Lower leg skin (tissue), 4 donors: ENCODE data around the gene RARA. TPM values are rescaled to one million over a fixed set of nuclear protein-coding genes. Genes with fewer than 3 reads are reported as not detected.
A peak's percentile ranks its signal among the peaks of the same experiment; 100 is the strongest.
"Not testable (repeated sequence)": the region's sequence is repeated elsewhere in the genome, so short reads cannot be mapped to it uniquely, and the experiment has no call there.

Source experiments
- DNase-seq, 2 donors: peaks; one replicate each; pipeline ENCODE4 v3.0.0-alpha.2; 2019; ENCODE audit warnings: low spot score in 2 of 2
- H3K4me3 ChIP-seq: fragments of 200-600 bp; sonication (generic); 2 replicates; pipeline ENCODE4 v1.5.1; 2017; ENCODE audit warnings: mild to moderate bottlenecking, low read depth; ENCODE audit not compliant: poor library complexity, severe bottlenecking
- POLR2A ChIP-seq, 2 donors: fragments of 450-650 bp; IDR thresholded peaks; one replicate each; pipeline ENCODE4 v1.6.1; 2016 to 2017; ENCODE audit warnings: antibody characterized with exemption in 2 of 2, mild to moderate bottlenecking in 1 of 2, moderate library complexity in 1 of 2
- WGBS, 2 donors: methylation state at CpG; one replicate each; pipeline ENCODE4 v1.1.5; 2018; 5-methylcytosine and 5-hydroxymethylcytosine counted together
- intact Hi-C: fragments of 100-400 bp; cut with DNase I; formaldehyde crosslinking; loops from one replicate; pipeline ENCODE4 v1.15.0; 2023; ENCODE audit warnings: low total_unique reads
- total RNA-seq, 4 donors: library from RNA; depleted of rRNA; stranded (reverse); fragments of >200 nt; gene quantifications; one replicate each; pipeline ENCODE4 v1.1.0, GENCODE V29; 2016
- TF ChIP-seq, protein P1 (sequence below), 3 donors: fragments of 450-650 bp; IDR thresholded peaks; one replicate each; pipeline ENCODE4 v1.5.1; 2016; ENCODE audit warnings: antibody characterized with exemption in 3 of 3, mild to moderate bottlenecking in 3 of 3, moderate library complexity in 2 of 3

Gene RARA
- total RNA-seq, 4 donors from 2014 or later = 18.1 to 38.0 (median 25.2) TPM

DNA sequence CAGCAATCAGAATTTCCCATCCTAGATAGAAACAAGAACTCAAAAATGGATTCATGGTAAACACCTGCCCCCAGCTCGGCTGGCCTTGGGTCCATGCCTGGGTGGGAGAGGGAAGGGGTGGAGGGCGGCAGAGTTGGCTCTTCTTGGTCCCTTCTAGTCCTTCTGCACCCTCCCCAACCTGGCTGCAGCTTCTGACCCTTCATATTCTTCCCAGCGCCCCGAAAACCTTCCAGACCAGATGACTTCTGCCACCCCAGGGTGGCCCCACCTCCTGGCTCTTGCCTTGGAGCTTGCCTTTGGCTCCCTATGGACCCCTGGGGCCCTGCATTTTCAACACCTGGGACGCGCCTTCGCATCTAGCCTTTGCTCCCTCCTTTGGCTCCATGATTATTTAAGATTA is 60.9 kb downstream of the RARA start:
- no peak for TF ChIP-seq POLR2A (IDR thresholded peaks at IDR 0.05)
- TF ChIP-seq, protein P1, sequence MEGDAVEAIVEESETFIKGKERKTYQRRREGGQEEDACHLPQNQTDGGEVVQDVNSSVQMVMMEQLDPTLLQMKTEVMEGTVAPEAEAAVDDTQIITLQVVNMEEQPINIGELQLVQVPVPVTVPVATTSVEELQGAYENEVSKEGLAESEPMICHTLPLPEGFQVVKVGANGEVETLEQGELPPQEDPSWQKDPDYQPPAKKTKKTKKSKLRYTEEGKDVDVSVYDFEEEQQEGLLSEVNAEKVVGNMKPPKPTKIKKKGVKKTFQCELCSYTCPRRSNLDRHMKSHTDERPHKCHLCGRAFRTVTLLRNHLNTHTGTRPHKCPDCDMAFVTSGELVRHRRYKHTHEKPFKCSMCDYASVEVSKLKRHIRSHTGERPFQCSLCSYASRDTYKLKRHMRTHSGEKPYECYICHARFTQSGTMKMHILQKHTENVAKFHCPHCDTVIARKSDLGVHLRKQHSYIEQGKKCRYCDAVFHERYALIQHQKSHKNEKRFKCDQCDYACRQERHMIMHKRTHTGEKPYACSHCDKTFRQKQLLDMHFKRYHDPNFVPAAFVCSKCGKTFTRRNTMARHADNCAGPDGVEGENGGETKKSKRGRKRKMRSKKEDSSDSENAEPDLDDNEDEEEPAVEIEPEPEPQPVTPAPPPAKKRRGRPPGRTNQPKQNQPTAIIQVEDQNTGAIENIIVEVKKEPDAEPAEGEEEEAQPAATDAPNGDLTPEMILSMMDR (IDR thresholded peaks at IDR 0.05) = no peak
- intact Hi-C loops = loop anchor here (10.0 kb wide), 1 partner anchor 45 kb away; the partner anchor contains the start of gene TOP2A
- no peak overlapping the region for H3K4me3 ChIP-seq
- DNase-seq = peak in 1 of 2 donors; percentile 70
- WGBS, 2 donors = 92 to 94% methylated on average over 7 of the region's 7 CpGs

DNA sequence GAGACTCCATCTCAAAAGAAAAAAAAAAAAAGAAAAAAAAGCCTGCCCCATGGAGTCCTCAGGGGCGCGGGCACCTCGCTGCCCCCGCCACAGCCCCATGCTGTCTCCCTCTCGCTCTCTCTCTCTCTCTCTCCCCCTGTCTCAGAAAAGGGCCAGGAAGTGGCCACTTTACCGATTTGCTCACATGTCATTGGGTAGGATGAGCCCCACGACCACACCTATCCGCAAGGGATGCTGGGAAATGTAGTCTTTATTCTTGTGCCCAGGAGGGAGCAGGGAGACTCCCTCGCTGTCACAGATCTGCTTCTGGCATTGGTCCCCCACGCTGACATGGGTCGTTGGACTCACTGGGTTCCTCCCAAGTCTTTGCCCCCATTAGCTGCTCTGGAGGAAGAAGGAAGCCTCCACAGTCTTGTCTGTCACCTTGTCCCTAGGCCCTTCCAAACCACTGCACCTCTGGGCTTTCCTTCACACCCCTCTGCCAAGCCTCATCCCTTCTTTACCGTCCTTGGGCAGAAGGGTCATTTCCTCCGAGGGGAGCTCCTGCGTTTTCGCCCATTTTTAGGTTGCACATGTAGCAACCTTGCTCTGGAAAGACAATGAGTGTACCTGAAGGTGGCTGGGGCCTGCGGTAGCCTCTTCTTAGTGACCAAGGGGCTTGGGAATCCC is 62.4 kb downstream of the RARA start:
- no peak overlapping the region for H3K4me3 ChIP-seq
- WGBS, 2 donors = 77 to 82% methylated on average over 16 of the region's 16 CpGs
- TF ChIP-seq, protein P1 (IDR thresholded peaks at IDR 0.05) = no peak
- TF ChIP-seq POLR2A (IDR thresholded peaks at IDR 0.05) = no peak
- peak in 1 of 2 donors; percentile 18 for DNase-seq
- intact Hi-C loops = no loop called here

DNA sequence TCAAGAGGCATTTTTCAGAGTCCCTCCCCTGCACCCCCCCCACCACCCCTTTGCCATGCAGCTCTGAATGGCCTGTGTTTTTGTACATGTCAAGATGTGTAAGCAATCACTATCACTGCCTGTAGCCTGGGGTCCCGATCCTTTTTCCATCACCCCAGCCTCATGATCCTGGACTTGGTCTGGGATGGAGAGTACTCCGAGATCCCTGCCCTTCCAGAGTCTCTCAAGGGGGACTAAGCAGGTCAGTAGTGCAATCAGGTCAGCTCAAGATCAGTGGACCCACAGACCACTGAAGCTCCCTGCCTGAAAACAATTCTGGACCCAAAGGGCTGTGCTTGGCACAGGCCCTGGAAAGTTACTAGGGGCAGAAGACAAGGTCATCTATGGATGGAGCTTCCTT is 63.1 kb downstream of the RARA start:
- TF ChIP-seq, protein P1 (IDR thresholded peaks at IDR 0.05) = no peak
- no peak for TF ChIP-seq POLR2A (IDR thresholded peaks at IDR 0.05)
- H3K4me3 ChIP-seq = no peak overlapping the region
- peak in 1 of 2 donors; percentile 53 for DNase-seq
- 95 to 96% methylated on average over 2 of the region's 2 CpGs for WGBS, 2 donors
- intact Hi-C loops = no loop called here

DNA sequence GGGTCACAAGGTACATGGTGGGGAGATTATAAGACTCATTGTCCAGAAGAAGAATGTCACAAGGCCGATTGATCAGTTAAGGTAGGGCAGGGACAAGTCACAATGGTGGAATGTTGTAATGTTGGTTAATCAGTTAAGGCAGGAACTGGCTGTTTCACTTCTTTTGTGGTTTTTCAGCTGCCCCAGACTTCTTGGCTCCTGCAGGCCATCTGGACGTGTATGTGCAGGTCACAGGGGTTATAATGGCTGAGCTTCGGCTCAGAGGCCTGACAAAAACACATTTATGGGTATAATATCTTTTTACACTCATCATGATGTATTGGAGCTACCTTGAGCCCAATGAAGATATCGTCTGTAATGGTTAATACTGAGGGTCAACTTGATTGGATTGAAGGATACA is 63.7 kb downstream of the RARA start:
- DNase-seq = peak in 1 of 2 donors; percentile 8
- WGBS, 2 donors = 65 to 68% methylated on average over 4 of the region's 4 CpGs
- H3K4me3 ChIP-seq, intact Hi-C loops: not testable (repeated sequence)

DNA sequence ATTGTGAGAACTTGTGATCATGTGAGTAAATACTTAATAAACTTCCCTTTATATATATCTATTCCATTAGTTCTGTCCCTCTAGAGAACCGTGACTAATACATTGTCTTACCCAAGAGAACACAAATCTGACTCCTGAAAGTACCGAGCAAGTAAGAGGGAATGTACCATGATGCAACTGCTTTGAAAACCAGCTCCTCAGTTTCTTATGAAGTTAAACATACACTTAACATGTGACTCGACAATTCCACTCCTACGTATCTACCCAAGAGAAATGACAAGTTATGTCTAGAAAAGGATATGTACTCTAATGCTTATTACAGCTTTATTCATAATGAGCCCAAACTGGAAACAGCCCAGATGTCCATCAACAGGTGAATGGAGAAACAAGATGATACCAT is 64.3 kb downstream of the RARA start:
- TF ChIP-seq, protein P1 (IDR thresholded peaks at IDR 0.05) = no peak
- no peak for DNase-seq
- 72 to 83% methylated on average over 4 of the region's 4 CpGs for WGBS, 2 donors
- intact Hi-C loops = no loop called here
- no peak overlapping the region for H3K4me3 ChIP-seq

DNA sequence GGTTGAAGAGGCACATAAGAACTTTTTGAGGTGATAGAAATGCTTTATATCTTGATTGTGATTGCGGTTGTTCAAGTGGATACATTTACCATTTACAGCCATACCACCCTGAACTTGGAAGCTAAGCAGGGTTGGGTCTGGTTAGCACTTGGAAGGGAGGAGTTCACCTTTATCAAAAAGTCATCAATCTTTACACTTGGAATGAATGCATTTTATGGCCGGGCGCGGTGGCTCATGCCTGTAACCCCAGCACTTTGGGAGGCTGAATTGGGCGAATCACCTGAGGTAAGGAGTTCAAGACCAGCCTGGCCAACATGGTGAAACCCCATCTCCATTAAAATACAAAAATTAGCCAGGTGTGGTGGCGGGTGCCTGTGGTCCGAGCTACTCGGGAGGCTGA is 65.0 kb downstream of the RARA start:
- DNase-seq = peak in 1 of 2 donors; percentile 43
- no peak for TF ChIP-seq POLR2A (IDR thresholded peaks at IDR 0.05)
- TF ChIP-seq, protein P1 (IDR thresholded peaks at IDR 0.05) = no peak
- 79 to 87% methylated on average over 8 of the region's 8 CpGs for WGBS, 2 donors
- intact Hi-C loops = no loop called here
- H3K4me3 ChIP-seq = no peak overlapping the region
